Activated naive CD4-positive, alpha-beta T cell treated with anti-CD3 and anti-CD28 coated beads, Interleukin-2, amount 50 U/mL, for 16 hours (primary cell): ENCODE data around the gene SLC9A5.

ENCODE experiments used
- DNase-seq: peaks from one replicate; pipeline ENCODE4 v3.0.0-alpha.2; 2020

The SLC9A5 gene

GRCh38 chr16:67312719-67313118 lies 63.9 kb downstream of the SLC9A5 start:
- DNase-seq, result no peak

GRCh38 chr16:67317853-67318252 lies 69.1 kb downstream of the SLC9A5 start:
- no peak for DNase-seq
